Jurkat, Clone E6-1 (cell line): ENCODE data around the gene CSHL1.
"Not testable (repeated sequence)": the region's sequence is repeated elsewhere in the genome, so short reads cannot be mapped to it uniquely, and the experiment has no call there.

Experiments
- DNase-seq: peaks from one replicate; pipeline ENCODE4 v3.0.0-alpha.2; 2011; ENCODE audit warnings: low read depth, low spot score
- H3K4me3 ChIP-seq: 2 replicates; pipeline ENCODE4 v1.5.1; 2011; ENCODE audit warnings: mild to moderate bottlenecking, low read length, control low read depth, moderate library complexity

CSHL1 gene

DNA sequence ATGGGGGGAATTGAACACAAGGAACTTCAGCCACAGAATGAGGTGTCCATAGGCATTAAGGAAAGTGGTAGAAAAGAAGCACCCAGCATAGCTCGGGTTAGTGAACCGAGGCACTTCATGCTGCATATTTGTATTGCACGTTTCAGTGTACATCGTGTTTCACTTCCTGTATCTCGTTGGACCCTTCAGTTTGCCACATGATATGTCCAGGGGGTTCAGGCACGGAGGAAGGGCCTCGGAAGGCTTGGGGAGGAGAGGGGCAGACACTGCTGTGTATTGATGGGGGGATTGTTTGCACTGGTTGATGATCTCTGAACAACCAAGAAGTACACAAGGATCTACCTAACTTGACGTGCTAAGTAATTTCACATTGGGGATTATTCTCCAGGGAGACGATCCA lies 11.3 kb upstream of the CSHL1 start:
- H3K4me3 ChIP-seq, DNase-seq: not testable (repeated sequence)

GRCh38 chr17:63920779-63921178 lies 9.7 kb upstream of the CSHL1 start:
- not testable (repeated sequence) for H3K4me3 ChIP-seq

DNA sequence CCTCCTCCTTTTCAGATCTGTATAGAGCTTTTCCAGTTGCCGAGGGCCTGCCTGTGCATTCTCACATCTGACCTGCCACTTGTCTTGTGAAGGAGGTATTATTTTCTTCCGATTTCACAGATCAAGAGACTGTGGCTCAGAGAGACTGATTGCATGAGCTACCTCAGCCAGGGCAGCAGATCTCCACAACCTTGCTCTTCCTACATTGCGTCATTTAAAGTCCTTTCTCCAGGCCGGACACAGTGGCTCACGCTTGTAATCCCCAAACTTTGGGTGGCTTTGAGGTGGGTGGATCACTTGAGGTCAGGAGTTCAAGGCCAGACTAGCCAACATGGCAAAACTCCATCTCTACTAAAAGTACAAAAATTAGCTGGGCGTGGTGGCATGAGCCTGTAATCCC lies 9.0 kb upstream of the CSHL1 start:
- not testable (repeated sequence) for DNase-seq, H3K4me3 ChIP-seq

More at GRCh38 chr17:63920779-63921178, 9.7 kb upstream of the CSHL1 start:
- not testable (repeated sequence) for DNase-seq

- no peak overlapping the region for H3K4me3 ChIP-seq
- DNase-seq, result peak; percentile 51
These were observed 8.3 kb upstream of the CSHL1 start for GRCh38 chr17:63919311-63919723.

DNA sequence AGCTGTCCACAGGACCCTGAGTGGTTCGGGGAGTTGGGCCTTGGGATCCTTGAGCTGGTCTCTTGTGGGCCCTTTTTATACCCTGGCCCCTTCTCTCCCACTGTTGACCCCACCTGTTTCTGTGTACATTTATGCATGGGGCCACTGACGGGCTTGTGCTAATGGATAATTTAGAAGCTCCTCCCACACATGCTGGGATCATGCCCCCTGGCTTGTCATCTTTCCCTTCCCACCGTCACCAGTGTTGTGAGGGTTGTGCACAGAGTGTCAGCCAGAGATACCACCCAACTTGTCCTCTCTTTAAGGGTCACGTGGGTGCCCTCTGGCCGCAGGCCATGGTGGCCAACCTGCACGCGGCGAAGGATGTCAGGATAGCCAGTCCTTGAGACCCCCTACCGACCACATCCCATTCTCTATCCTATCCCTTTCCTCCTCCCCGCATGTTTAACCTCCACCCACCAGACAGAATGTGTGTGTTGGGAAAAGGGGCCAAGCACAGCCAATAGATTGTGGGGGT lies 7.8 kb upstream of the CSHL1 start, which contains the start of gene GH1:
Gene GH1 (minus strand): TSS at position 51 of the 517 bp plus-strand sequence. CDS start 63 bp downstream, outside the sequence.
- not testable (repeated sequence) for H3K4me3 ChIP-seq, DNase-seq

- DNase-seq, result no peak
- no peak overlapping the region for H3K4me3 ChIP-seq
These were observed 7.2 kb upstream of the CSHL1 start for GRCh38 chr17:63918305-63918704.

DNA sequence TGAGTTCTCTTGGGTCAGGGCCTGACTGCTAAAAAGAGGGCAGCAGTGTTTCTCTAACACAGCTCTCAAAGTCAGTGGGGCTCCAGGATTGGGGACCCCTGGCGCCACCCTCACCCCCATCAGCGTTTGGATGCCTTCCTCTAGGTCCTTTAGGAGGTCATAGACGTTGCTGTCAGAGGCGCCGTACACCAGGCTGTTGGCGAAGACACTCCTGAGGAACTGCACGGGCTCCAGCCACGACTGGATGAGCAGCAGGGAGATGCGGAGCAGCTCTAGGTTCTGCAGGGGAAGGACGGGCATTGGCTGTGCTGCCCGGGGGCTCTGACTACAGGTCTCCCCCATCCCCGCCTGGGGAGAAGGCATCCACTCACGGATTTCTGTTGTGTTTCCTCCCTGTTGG lies 6.6 kb upstream of the CSHL1 start:
- no peak overlapping the region for H3K4me3 ChIP-seq
- no peak for DNase-seq

DNA sequence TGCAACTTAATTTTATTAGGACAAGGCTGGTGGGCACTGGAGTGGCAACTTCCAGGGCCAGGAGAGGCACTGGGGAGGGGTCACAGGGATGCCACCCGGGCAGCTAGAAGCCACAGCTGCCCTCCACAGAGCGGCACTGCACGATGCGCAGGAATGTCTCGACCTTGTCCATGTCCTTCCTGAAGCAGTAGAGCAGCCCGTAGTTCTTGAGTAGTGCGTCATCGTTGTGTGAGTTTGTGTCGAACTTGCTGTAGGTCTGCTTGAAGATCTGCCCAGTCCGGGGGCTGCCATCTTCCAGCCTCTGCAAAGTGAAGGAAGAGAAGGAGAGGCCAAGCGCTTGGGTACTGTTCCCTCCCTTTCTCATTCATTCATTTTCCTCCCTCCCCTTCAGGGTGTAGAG lies 6.1 kb upstream of the CSHL1 start:
- not testable (repeated sequence) for H3K4me3 ChIP-seq, DNase-seq

- no peak for DNase-seq
- H3K4me3 ChIP-seq, result no peak overlapping the region
These were observed 5.6 kb upstream of the CSHL1 start for GRCh38 chr17:63916566-63917185.

DNA sequence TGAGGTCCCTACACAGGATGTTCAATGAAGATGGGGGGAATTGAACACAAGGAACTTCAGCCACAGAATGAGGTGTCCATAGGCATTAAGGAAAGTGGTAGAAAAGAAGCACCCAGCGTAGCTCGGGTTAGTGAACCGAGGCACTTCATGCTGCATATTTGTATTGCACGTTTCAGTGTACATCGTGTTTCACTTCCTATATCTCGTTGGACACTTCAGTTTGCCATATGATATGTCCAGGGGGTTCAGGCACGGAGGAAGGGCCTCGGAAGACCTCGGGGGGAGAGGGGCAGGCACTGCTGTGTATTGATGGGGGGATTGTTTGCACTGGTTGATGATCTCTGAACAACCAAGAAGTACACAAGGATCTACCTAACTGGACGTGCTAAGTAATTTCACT lies 4.7 kb upstream of the CSHL1 start:
- not testable (repeated sequence) for H3K4me3 ChIP-seq, DNase-seq

DNA sequence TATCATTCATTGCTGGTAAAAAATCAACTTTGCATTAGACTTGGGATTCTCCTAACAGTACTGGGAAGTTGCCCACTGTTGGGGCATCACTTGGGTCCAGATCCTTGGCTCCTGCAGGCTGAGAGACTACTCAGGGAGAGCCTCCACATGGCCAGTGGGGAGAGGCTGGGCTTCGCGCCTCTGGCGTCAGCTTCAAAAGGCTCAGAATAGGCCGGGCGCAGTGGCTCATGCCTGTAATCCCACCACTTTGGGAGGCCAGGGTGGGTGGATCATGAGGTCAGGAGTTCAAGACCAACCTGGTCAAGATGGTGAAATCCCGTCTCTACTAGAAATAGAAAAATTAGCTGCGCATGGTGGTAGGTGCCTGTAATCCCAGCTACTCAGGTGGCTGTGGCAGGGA lies 3.4 kb upstream of the CSHL1 start:
- no peak overlapping the region for H3K4me3 ChIP-seq
- no peak for DNase-seq

GRCh38 chr17:63911657-63912100 lies 621 bp upstream of the CSHL1 start:
- peak; percentile 19 for DNase-seq
- no peak overlapping the region for H3K4me3 ChIP-seq

GRCh38 chr17:63910096-63910495 lies 962 bp downstream of the CSHL1 start:
- H3K4me3 ChIP-seq, result no peak overlapping the region
- no peak for DNase-seq

GRCh38 chr17:63909586-63909985 lies 1.5 kb downstream of the CSHL1 start:
- not testable (repeated sequence) for DNase-seq, H3K4me3 ChIP-seq

DNA sequence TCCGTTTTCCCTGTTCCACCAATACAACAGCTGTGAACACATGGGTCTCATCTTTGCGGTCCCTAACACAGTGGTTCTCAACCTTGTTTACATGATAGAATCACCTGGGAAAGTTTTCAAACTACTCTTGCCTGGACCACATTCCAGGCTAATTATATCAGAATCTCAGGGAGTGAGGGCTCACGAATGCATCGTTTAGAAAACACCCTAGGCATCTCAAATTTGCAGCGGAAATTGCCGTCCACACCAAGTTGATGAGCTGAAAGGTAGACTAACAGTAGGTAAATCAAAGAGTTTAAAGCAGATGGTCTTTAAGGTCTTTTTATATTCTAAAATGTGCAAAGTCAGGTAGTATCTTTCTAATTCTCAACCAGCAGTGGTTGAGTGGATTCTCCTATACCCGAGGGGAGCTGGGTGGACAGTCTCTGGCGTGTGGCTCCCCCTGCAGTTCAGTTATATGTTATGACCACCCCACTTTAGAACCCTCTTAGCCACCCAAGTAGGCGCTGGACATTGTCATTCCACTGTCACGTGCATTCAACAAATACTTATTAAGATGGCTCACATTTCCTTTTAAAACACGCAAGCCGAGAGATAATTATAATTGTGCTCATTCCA lies 3.8 kb downstream of the CSHL1 start:
- H3K4me3 ChIP-seq, DNase-seq: not testable (repeated sequence)

DNA sequence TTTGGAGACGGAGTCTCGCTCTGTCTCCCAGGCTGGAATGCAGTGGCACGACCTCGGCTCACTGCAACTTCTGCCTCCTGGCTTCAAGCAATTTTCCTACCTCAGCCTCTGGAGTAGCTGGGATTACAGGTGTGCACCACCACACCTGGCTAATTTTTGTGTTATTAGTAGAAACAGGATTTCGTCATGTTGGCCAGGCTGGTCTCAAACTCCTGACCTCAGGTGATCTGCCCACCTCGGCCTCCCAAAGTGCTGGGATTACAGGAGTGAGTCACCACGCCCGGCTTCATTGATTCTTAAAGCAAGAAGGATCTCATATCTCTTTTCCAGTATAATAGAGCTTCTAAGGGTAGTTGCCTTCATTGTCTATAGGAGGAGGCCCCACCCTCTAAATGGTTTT lies 6.3 kb downstream of the CSHL1 start:
- H3K4me3 ChIP-seq, result not testable (repeated sequence)

GRCh38 chr17:63903787-63904201 lies 7.3 kb downstream of the CSHL1 start:
- not testable (repeated sequence) for H3K4me3 ChIP-seq, DNase-seq

More for the DNA sequence above, 6.3 kb downstream of the CSHL1 start:
- DNase-seq, result not testable (repeated sequence)

DNA sequence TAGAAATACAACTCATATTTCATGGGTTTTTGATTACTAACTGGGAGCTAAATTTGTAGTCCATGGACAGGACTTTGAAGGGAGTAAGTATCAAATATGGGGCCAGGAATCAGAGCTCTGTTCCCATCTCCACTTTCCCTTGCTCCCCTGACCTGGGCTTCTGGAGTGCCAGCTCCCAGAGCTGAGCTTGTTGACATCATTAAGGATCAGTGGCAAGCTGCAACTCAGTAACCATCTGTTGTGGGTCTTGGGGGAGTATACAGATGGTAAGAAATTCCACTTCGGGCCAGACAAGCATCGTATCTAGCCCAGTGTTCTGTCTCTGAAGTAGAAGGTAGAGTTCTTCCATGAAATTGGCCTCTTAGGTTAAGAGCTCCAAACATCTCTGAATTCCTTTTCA lies 9.1 kb downstream of the CSHL1 start:
- not testable (repeated sequence) for H3K4me3 ChIP-seq, DNase-seq

DNA sequence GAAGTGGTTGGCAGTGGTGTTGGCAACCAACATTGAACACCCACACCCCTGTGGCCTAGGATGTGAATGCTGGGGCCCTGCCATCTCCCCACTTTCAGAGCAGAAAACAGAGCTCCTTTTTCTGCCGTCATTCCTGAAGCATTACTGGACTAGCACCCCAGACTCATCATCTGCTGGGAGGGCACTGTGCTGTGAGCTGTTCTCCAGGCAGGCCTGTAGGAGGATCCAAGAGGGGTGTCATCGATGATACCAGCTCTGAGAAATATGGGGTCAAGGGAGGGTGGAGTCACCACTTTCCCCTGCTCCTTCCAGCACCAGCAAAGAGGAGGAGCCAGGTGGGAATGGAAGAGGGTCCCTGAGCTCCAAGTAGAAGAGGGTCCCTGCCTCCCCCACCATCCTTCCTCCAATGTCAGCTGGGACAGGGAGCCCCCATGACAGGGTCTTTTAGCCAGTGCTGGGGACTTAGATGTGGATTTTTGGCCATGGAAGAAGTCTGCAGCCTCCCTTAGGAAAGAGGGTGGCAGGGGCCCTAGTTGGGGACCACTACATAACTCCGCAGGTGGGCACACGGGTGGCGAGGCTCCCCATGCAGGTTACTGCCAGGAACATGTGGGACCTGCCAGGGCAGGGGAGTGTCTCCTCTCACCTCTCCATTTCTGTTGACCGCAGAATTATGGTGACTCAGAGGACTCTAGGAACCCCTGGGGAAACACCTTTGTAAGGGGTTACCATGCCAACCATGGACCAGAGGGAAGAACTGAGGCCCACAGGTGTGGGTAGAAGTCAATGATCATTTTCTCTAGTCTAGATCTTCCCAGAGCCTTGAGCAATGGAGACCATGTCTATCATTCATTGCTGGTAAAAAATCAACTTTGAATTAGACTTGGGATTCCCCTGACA lies 11.9 kb downstream of the CSHL1 start:
- DNase-seq, H3K4me3 ChIP-seq: not testable (repeated sequence)
